ENCODE data around the gene ZNF207.
"Not testable (repeated sequence)": the region's sequence is repeated elsewhere in the genome, so short reads cannot be mapped to it uniquely, and the experiment has no call there.

The ZNF207 gene

GRCh38 chr17:32388613-32389459 is 38.9 kb downstream of the ZNF207 start:
- Histone ChIP-seq H3K27ac (ENCODE audit: low read length) (no peak overlapping the region), H3K27me3 (ENCODE audit: low read depth, low read length) (no peaks in the 10 kb centered on the region), H3K9me3 (ENCODE audit: control insufficient read depth in 1 of 2, low read length in 2 of 2) (no peaks in the 10 kb centered on the region), H3K4me1 (ENCODE audit: control insufficient read depth in 1 of 2, insufficient read depth in 2 of 2, low read length in 2 of 2) (no peaks in the 10 kb centered on the region), H3K4me3 (ENCODE audit: low read depth in 1 of 2, low read length in 2 of 2) (no peak overlapping the region), H3K36me3 (ENCODE audit: control insufficient read depth in 1 of 2, insufficient read depth in 2 of 2, low read length in 2 of 2) (no peaks in the 10 kb centered on the region)

GRCh38 chr17:32393904-32394303 is 43.9 kb downstream of the ZNF207 start:
- Histone ChIP-seq H3K4me3 (ENCODE audit: low read depth in 1 of 2, low read length in 2 of 2) (no peak overlapping the region), H3K9me3 (ENCODE audit: control insufficient read depth in 1 of 2, low read length in 2 of 2) (no peaks in the 10 kb centered on the region), H3K36me3 (ENCODE audit: control insufficient read depth in 1 of 2, insufficient read depth in 2 of 2, low read length in 2 of 2) (no peaks in the 10 kb centered on the region), H3K27ac (ENCODE audit: low read length) (no peak overlapping the region), H3K27me3 (ENCODE audit: low read depth, low read length) (no peaks in the 10 kb centered on the region), H3K4me1 (ENCODE audit: control insufficient read depth in 1 of 2, insufficient read depth in 2 of 2, low read length in 2 of 2) (no peaks in the 10 kb centered on the region)

DNA sequence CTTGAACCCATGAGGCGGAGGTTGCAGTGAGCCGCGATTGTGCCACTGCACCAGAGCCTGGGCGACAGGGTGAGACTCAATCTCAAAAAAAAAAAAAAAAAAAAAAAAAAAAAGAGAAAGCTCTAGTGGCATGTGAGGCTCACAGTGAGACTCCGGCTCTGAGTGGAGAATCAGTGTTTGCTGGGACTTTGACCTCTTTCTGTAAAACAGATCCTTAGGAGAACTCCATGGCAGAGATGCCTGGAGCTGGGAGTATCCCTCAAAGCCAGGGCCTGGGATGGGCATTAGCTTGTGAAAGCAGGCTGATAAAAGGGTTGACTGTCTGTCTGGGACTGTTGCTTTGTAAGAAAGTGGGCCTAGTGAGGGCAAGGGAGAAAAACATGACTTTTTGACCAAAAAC is 46.4 kb downstream of the ZNF207 start:
- Histone ChIP-seq H3K9me3 (ENCODE audit: control insufficient read depth in 1 of 2, low read length in 2 of 2) (no peaks in the 10 kb centered on the region), H3K4me1 (ENCODE audit: control insufficient read depth in 1 of 2, insufficient read depth in 2 of 2, low read length in 2 of 2) (no peaks in the 10 kb centered on the region), H3K4me3 (ENCODE audit: low read depth in 1 of 2, low read length in 2 of 2) (no peak overlapping the region), H3K27me3 (ENCODE audit: low read depth, low read length) (no peaks in the 10 kb centered on the region), H3K36me3 (ENCODE audit: control insufficient read depth in 1 of 2, insufficient read depth in 2 of 2, low read length in 2 of 2) (no peaks in the 10 kb centered on the region), H3K27ac (ENCODE audit: low read length) (no peak overlapping the region)

- Histone ChIP-seq H3K36me3 (ENCODE audit: control insufficient read depth in 1 of 2, insufficient read depth in 2 of 2, low read length in 2 of 2) (no peaks in the 10 kb centered on the region), H3K27ac (ENCODE audit: low read length) (no peak overlapping the region), H3K9me3 (ENCODE audit: control insufficient read depth in 1 of 2, low read length in 2 of 2) (no peaks in the 10 kb centered on the region), H3K4me3 (ENCODE audit: low read depth in 1 of 2, low read length in 2 of 2) (no peak overlapping the region), H3K27me3 (ENCODE audit: low read depth, low read length) (no peaks in the 10 kb centered on the region), H3K4me1 (ENCODE audit: control insufficient read depth in 1 of 2, insufficient read depth in 2 of 2, low read length in 2 of 2) (no peaks in the 10 kb centered on the region)
These were observed 49.0 kb downstream of the ZNF207 start for GRCh38 chr17:32398946-32399345.

- H3K9me3 ChIP-seq (ENCODE audit: control insufficient read depth in 1 of 2, low read length in 2 of 2); H3K36me3 ChIP-seq (ENCODE audit: control insufficient read depth in 1 of 2, insufficient read depth in 2 of 2, low read length in 2 of 2); H3K27ac ChIP-seq (ENCODE audit: low read length); H3K27me3 ChIP-seq (ENCODE audit: low read depth, low read length); H3K4me1 ChIP-seq (ENCODE audit: control insufficient read depth in 1 of 2, insufficient read depth in 2 of 2, low read length in 2 of 2); H3K4me3 ChIP-seq (ENCODE audit: low read depth in 1 of 2, low read length in 2 of 2): not testable (repeated sequence)
These were observed 60.1 kb downstream of the ZNF207 start for GRCh38 chr17:32410085-32410484.

- Histone ChIP-seq H3K9me3 (ENCODE audit: control insufficient read depth in 1 of 2, low read length in 2 of 2) (no peaks in the 10 kb centered on the region), H3K27ac (ENCODE audit: low read length) (no peak overlapping the region), H3K36me3 (ENCODE audit: control insufficient read depth in 1 of 2, insufficient read depth in 2 of 2, low read length in 2 of 2) (peaks cover 0 to 4% of the 10 kb centered on the region in 2 donors), H3K4me3 (ENCODE audit: low read depth in 1 of 2, low read length in 2 of 2) (no peak overlapping the region), H3K4me1 (ENCODE audit: control insufficient read depth in 1 of 2, insufficient read depth in 2 of 2, low read length in 2 of 2) (no peaks in the 10 kb centered on the region), H3K27me3 (ENCODE audit: low read depth, low read length) (no peaks in the 10 kb centered on the region)
These were observed 76.9 kb downstream of the ZNF207 start for GRCh38 chr17:32426894-32427293.

DNA sequence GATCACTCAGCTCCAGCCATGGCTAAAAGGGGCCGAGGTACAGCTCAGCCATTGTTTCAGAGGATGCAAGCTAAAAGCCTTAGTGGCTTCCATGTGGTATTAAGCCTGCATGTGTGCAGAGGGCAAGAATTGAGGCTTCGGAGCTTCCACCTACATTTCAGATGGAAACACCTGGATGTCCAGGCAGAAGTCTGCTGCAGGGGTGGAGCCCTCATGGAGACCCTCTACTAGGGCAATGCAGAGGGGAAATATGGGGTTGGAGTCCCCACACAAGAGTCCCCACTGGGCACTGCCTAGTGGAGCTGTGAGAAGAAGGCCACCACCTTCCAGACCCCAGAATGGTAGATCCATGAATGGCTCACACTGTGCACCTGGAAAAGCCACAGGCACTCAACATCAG is 79.6 kb downstream of the ZNF207 start:
- H3K27ac ChIP-seq (ENCODE audit: low read length): no peak overlapping the region
- peaks cover 0 to 4% of the 10 kb centered on the region in 2 donors for H3K36me3 ChIP-seq (ENCODE audit: control insufficient read depth in 1 of 2, insufficient read depth in 2 of 2, low read length in 2 of 2)
- no peak overlapping the region for H3K4me3 ChIP-seq (ENCODE audit: low read depth in 1 of 2, low read length in 2 of 2)
- no peaks in the 10 kb centered on the region for H3K4me1 ChIP-seq (ENCODE audit: control insufficient read depth in 1 of 2, insufficient read depth in 2 of 2, low read length in 2 of 2)
- no peaks in the 10 kb centered on the region for H3K9me3 ChIP-seq (ENCODE audit: control insufficient read depth in 1 of 2, low read length in 2 of 2)
- H3K27me3 ChIP-seq (ENCODE audit: low read depth, low read length): no peaks in the 10 kb centered on the region
